ENCODE data around the gene BCL2L15. TPM values are rescaled to one million over a fixed set of nuclear protein-coding genes. Genes with fewer than 3 reads are reported as not detected.

The BCL2L15 gene
- total RNA-seq, 1 experiment from 2014 or later, result 0.10 TPM

- BruUV-seq (replicated peaks), result no TSS peak
- DNase-seq (ENCODE audit: low read depth, low spot score) (no peak), ATAC-seq (no peak)
- Histone ChIP-seq H3K4me3 (ENCODE audit: low read depth in 2 of 2, low read length in 2 of 2) (no peak overlapping the region), H3K4me1 (ENCODE audit: control insufficient read depth, insufficient read depth, low read length) (no peaks in the 10 kb centered on the region), H3K27ac (ENCODE audit: low read length) (no peak overlapping the region), H3K27me3 (ENCODE audit: control insufficient read depth, insufficient read depth, low read length) (no peaks in the 10 kb centered on the region), H3K36me3 (ENCODE audit: control insufficient read depth, insufficient read depth, low read length) (no peaks in the 10 kb centered on the region), H3K9me3 (ENCODE audit: control insufficient read depth, insufficient read depth, low read depth, low read length) (0 out of 2 replicates have a peak, but pooled peaks cover 3% of the 10 kb centered on the region)
- POLR2A ChIA-PET, result no interaction called here
- CTCF ChIA-PET, result no interaction called here
- TF ChIP-seq REST (IDR thresholded peaks at IDR 0.05; ENCODE audit: insufficient read depth in 1 of 2, low read depth in 2 of 2, low read length in 1 of 2) (no peak), POLR2AphosphoS5 (IDR thresholded peaks at IDR 0.05; ENCODE audit: low read depth, low read length) (no peak), CTCF (IDR thresholded peaks at IDR 0.05) (no peak), TCF7L2 (IDR thresholded peaks at IDR 0.05; ENCODE audit: low read depth, low read length) (no peak), SIN3A (IDR thresholded peaks at IDR 0.05; ENCODE audit: borderline replicate concordance, insufficient read depth, low read depth, low read length) (no peak)
- in situ Hi-C loops (cut with HindIII; ENCODE audit: low pct_unique_long_range_greater_than_20kb, low sequenced_read_pairs) (no loop called here), intact Hi-C loops (cut with micrococcal nuclease; ENCODE audit: unreplicated experiment) (no loop called here)
Observed at GRCh38 chr1:113850127-113850796, 37.1 kb downstream of the BCL2L15 start.

GRCh38 chr1:113849072-113849471, 38.3 kb downstream of the BCL2L15 start:
- H3K27ac ChIP-seq (ENCODE audit: low read length), result no peak overlapping the region
- H3K36me3 ChIP-seq (ENCODE audit: control insufficient read depth, insufficient read depth, low read length), result no peaks in the 10 kb centered on the region
- CTCF ChIA-PET, result no interaction called here
- TF ChIP-seq REST (IDR thresholded peaks at IDR 0.05; ENCODE audit: insufficient read depth in 1 of 2, low read depth in 2 of 2, low read length in 1 of 2) (no peak), POLR2AphosphoS5 (IDR thresholded peaks at IDR 0.05; ENCODE audit: low read depth, low read length) (no peak), SIN3A (IDR thresholded peaks at IDR 0.05; ENCODE audit: borderline replicate concordance, insufficient read depth, low read depth, low read length) (no peak), CTCF (IDR thresholded peaks at IDR 0.05) (no peak), TCF7L2 (IDR thresholded peaks at IDR 0.05; ENCODE audit: low read depth, low read length) (no peak)
- H3K4me3 ChIP-seq (ENCODE audit: low read depth in 2 of 2, low read length in 2 of 2), result no peak overlapping the region
- no peaks in the 10 kb centered on the region for H3K4me1 ChIP-seq (ENCODE audit: control insufficient read depth, insufficient read depth, low read length)
- DNase-seq (ENCODE audit: low read depth, low spot score) (no peak), ATAC-seq (no peak)
- POLR2A ChIA-PET, result no interaction called here
- 0 out of 2 replicates have a peak, but pooled peaks cover 3% of the 10 kb centered on the region for H3K9me3 ChIP-seq (ENCODE audit: control insufficient read depth, insufficient read depth, low read depth, low read length)
- no peaks in the 10 kb centered on the region for H3K27me3 ChIP-seq (ENCODE audit: control insufficient read depth, insufficient read depth, low read length)
- intact Hi-C loops (cut with micrococcal nuclease; ENCODE audit: unreplicated experiment) (no loop called here), in situ Hi-C loops (cut with HindIII; ENCODE audit: low pct_unique_long_range_greater_than_20kb, low sequenced_read_pairs) (no loop called here)
- BruUV-seq (replicated peaks), result no TSS peak

All from Panc1 (cell line).